22Rv1 (cell line): ENCODE measurements around the gene ABHD12.

Source experiments
- H3K27ac ChIP-seq: fragments of 450-650 bp; 2 replicates; pipeline ENCODE4 v1.5.1; 2017
- ZFX ChIP-seq: fragments of 450-650 bp; IDR thresholded peaks from 2 replicates; pipeline ENCODE4 v1.6.1; 2017; ENCODE audit warnings: antibody characterized with exemption, borderline replicate concordance
- TF ChIP-seq, protein P1 (sequence below): fragments of 450-650 bp; IDR thresholded peaks from 2 replicates; pipeline ENCODE4 v1.5.1; 2017; ENCODE audit warnings: mild to moderate bottlenecking

The ABHD12 gene

DNA sequence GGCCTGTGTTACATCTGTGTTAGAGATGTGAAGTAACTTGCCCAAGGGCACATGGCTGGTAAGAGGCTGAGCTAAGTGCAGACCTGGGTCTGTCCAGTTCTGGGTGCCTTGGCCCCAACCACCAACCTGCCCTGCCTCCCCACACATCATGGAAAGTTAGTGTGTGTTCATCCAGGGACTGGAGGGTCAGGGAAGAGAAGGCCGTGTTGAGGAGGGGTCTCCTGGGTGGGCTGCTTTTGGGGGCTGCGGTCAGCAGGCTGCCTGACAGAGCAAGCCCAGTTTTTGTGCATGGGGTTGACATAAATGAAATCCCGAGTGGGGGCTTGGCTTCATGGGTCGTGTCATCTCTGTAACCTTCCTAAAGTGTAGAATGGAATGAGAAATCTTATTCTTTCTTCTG is 131.8 kb downstream of the ABHD12 start:
- H3K27ac ChIP-seq, result no peak overlapping the region
- TF ChIP-seq ZFX, result no peak
- TF ChIP-seq, protein P1, sequence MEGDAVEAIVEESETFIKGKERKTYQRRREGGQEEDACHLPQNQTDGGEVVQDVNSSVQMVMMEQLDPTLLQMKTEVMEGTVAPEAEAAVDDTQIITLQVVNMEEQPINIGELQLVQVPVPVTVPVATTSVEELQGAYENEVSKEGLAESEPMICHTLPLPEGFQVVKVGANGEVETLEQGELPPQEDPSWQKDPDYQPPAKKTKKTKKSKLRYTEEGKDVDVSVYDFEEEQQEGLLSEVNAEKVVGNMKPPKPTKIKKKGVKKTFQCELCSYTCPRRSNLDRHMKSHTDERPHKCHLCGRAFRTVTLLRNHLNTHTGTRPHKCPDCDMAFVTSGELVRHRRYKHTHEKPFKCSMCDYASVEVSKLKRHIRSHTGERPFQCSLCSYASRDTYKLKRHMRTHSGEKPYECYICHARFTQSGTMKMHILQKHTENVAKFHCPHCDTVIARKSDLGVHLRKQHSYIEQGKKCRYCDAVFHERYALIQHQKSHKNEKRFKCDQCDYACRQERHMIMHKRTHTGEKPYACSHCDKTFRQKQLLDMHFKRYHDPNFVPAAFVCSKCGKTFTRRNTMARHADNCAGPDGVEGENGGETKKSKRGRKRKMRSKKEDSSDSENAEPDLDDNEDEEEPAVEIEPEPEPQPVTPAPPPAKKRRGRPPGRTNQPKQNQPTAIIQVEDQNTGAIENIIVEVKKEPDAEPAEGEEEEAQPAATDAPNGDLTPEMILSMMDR, result no peak

DNA sequence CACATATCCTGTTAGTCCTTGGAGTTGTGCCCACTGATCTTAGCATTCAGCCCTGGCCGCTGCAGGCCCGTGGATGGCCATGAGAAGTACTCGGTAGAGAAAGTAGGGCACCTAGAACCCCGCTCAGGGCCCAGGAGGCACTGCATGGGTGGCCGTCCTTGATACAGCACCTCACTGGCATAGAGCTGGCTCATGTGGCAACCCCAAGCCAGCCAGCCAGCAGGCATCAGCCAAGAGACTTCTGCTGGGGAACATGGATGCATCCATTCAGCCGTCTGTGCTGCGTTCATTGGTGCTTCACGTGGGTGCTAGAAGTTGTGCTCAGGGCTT is 132.2 kb downstream of the ABHD12 start:
- no peak overlapping the region for H3K27ac ChIP-seq
- TF ChIP-seq ZFX, result no peak
- TF ChIP-seq, protein P1, result no peak

DNA sequence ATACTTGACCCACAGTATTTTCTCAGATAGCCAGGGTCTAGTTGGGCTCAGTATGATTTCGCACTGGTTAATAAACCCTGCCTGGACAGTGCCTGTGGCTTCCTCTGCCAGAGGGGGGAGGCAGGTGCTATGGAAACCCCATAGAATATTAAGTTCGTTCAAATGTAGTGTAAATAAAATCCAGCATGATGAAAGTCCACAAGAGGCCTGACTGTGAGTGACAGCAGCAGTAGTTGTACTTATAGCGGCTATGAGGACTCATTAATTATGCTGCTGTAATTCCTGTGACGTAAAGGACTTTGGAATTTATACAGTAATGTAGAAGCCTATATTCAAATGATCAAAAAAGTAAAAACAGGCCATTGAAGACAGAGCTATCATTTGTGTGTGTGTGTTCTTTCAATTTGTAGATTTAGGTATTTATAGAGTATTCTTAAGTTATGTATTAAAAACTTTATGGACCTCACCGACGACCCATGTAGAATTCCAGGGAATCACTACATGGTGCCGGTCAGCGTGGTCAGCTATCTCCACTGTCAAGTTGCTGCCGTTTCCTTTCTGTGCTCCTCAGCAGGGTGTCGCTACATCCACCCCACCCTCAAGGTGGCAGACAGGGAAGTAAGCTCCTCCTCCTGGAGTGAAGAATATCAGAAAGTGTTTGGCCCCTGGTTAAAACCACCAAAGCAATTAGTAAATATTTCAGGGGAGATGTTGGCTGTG is 132.7 kb downstream of the ABHD12 start:
- TF ChIP-seq ZFX, result no peak
- TF ChIP-seq, protein P1, result no peak
- no peak overlapping the region for H3K27ac ChIP-seq

DNA sequence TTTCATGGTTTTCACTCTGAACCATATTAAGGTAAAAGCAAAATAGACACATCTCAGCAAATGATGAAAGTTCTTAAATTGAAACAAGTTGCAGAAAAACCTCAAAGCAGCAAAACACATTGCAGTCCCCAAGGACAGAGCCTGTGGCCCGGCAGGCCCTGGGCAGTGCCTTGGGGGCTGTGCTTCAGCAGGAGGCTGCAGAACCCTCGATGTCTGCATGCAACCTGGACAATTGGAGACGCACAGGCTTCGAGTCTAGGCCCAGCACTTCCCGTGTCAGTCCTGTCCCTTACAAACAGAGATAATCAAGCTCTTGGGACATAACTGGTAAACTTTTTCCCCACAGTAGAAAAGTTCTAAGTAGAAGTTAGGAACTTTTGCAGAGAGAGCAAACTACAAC is 133.5 kb downstream of the ABHD12 start:
- H3K27ac ChIP-seq, result no peak overlapping the region
- TF ChIP-seq, protein P1, result no peak
- TF ChIP-seq ZFX, result no peak

DNA sequence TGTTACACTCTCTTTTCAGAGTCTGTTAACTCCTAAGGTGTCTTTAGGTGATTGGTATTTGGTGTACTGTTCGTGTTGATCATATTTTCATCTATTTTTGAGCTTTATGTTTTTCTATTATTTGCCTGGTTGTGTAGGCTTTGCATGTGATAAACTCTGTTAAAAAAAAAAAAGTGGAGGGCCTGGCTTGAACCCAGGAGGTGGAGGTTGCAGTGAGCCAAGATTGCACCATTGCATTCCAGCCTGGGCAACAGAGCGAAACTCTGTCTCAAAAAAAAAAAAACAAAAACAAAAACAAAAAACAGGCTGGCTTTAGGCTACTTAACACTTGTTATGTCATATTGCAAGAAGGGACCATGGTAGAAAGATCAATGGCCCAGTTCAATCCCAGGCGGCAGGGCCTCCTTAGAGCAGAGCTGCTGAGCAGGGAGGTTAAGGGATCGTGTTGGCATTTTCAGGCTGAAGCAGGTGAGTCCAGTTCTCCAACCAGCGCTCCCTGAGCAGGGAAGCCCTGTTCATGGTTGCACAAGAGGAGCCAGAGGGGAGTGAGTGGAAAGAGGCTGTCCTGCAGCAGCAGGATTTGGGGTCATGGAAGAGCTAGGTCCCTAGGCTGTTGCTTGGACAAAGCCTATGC is 134.3 kb downstream of the ABHD12 start:
- no peak for TF ChIP-seq ZFX
- TF ChIP-seq, protein P1, result no peak
- H3K27ac ChIP-seq, result no peak overlapping the region

DNA sequence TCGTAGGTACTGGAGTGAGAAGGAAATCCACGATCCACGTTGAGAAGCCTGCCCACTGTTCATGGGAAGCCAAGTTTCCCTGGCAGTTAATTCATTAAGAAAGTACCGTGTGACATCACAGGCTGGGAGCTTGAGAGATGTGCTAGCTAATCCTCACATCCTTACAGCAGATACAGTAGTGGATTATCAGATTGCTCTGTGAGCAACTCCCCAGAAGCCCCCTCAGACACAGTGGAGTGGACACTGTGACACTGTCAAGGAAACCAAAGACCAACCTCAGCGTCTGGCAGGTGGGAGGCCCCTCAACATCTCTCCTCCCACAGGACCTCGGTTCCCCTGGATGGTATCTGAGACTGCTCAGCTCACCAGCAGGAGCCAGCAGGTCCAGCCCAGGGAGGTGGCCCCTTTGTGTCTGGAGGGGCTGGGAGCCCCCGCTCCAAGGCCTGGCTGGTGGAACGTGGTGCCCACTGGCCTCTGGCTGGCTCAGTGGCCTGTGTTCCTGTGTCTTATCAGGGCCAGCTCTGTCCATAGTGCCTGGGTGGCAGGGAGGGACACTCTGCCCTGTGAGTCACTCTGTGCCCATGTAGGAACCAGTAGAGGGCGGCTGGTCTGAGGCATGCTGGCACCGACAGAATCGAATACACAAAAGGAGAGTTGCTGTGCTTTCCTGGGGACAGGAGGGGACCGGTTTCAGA is 135.5 kb downstream of the ABHD12 start:
- H3K27ac ChIP-seq, result no peak overlapping the region
- TF ChIP-seq ZFX, result no peak
- TF ChIP-seq, protein P1, result no peak; the same call in 1 of the 2 replicates

DNA sequence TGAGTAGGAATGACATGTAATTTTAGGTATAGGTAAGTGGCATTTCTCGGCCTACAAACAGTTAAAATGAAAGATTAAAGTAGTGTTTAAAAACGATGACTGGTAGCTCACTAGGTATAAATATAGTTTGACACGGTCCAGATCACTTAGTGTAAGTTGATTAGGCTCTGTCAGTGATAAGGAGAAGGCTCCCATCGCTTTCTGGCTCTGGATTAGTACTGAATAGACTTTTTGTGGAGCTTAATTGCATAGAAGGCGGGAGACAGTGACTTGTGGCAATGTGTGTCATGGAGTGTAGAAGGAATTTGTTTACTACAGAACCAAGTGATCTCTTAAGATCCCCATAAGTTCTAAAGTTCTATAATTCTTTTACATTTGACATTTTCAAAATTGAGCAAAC is 136.1 kb downstream of the ABHD12 start:
- no peak overlapping the region for H3K27ac ChIP-seq
- TF ChIP-seq ZFX, result no peak
- TF ChIP-seq, protein P1, result no peak
